ENCODE data around the gene TUBA4A.

The TUBA4A gene

DNA sequence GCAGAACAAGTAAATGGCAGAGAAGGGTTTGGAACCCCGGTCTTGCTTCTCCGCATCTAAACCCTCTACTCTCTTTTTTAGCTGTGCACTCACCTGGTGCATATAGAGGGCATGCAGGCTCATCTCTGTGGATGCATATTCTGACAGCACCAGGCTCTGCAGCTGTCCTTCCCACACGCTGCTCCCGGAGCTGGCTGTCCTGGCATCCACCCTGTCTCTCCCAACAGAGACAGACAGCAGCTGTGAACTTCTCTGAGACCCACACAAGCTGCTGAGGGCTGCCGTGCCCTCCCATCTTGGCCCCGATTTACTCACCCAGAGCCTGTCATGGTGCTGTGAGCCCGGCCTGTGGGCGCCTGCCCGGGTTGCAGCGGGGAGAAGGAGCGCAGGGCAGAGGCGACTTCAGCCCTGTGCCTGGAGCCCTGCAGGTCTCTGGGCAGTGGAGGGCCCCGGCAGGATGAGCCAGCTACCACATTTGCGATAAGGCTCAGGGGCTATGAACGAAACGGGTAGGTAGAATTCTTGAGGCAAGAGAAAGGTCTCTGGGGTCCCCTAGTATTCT, 31.7 kb downstream of the TUBA4A start:
- H3K27me3 ChIP-seq (ENCODE audit: control insufficient read depth, insufficient read depth, low read length) = no peaks in the 10 kb centered on the region
- H3K36me3 ChIP-seq (ENCODE audit: control insufficient read depth, insufficient read depth, low read length) = peaks cover 29% of the 10 kb centered on the region
- H3K9ac ChIP-seq (ENCODE audit: low read depth, low read length) = no peak overlapping the region
- no peak overlapping the region for H3K4me3 ChIP-seq (ENCODE audit: low read depth, low read length)
- peaks cover 3% of the 10 kb centered on the region for H3K4me1 ChIP-seq (ENCODE audit: control insufficient read depth, insufficient read depth, low read length)
- no peaks in the 10 kb centered on the region for H3K9me3 ChIP-seq (ENCODE audit: control insufficient read depth, insufficient read depth, low read length)

DNA sequence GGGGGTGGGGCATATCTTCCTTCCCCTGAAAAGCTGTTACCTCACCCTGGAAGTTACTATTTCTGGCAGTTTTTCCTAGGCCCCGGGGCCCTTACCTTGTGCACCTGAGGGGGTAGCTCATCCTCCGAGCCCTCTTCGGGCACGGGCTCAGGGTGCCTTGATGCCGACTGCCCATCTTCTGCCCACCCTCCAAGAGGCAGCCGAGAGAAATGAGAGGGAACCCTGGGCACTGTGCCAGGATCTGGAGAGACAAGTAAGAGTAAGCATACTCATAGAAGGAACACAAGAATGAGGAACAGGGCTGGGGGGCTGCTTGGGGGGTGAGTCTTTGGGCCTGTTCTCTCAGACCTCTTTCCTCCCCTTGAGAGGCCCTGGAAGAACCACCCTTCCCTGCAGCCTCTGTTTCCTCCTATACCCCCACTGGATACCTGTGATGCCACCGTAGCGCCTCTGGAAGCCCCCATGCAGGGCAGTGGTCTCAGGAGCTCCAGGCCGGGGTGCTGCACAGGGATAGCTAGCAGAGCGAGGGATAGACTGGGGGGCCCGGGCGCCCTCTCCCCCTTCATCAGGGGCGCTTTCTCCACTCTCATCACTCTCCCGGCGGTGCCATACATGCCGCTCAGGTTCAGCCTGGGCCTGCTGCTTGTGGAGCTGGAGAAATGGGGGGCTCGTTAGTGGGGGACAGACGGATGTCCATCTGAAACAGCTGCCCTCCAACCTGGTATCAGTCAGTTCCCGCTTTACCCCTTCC, 32.9 kb downstream of the TUBA4A start:
- Histone ChIP-seq H3K4me1 (ENCODE audit: control insufficient read depth, insufficient read depth, low read length) (peaks cover 5% of the 10 kb centered on the region), H3K4me3 (ENCODE audit: low read depth, low read length) (no peak overlapping the region), H3K9me3 (ENCODE audit: control insufficient read depth, insufficient read depth, low read length) (no peaks in the 10 kb centered on the region), H3K27me3 (ENCODE audit: control insufficient read depth, insufficient read depth, low read length) (no peaks in the 10 kb centered on the region), H3K9ac (ENCODE audit: low read depth, low read length) (no peak overlapping the region), H3K36me3 (ENCODE audit: control insufficient read depth, insufficient read depth, low read length) (peaks cover 29% of the 10 kb centered on the region)

GRCh38 chr2:219219784-219220532, 33.8 kb downstream of the TUBA4A start:
- Histone ChIP-seq H3K4me1 (ENCODE audit: control insufficient read depth, insufficient read depth, low read length) (peaks cover 5% of the 10 kb centered on the region), H3K9me3 (ENCODE audit: control insufficient read depth, insufficient read depth, low read length) (no peaks in the 10 kb centered on the region), H3K4me3 (ENCODE audit: low read depth, low read length) (no peak overlapping the region), H3K36me3 (ENCODE audit: control insufficient read depth, insufficient read depth, low read length) (peaks cover 21% of the 10 kb centered on the region), H3K27me3 (ENCODE audit: control insufficient read depth, insufficient read depth, low read length) (no peaks in the 10 kb centered on the region), H3K9ac (ENCODE audit: low read depth, low read length) (peak overlapping the region; percentile 47)

DNA sequence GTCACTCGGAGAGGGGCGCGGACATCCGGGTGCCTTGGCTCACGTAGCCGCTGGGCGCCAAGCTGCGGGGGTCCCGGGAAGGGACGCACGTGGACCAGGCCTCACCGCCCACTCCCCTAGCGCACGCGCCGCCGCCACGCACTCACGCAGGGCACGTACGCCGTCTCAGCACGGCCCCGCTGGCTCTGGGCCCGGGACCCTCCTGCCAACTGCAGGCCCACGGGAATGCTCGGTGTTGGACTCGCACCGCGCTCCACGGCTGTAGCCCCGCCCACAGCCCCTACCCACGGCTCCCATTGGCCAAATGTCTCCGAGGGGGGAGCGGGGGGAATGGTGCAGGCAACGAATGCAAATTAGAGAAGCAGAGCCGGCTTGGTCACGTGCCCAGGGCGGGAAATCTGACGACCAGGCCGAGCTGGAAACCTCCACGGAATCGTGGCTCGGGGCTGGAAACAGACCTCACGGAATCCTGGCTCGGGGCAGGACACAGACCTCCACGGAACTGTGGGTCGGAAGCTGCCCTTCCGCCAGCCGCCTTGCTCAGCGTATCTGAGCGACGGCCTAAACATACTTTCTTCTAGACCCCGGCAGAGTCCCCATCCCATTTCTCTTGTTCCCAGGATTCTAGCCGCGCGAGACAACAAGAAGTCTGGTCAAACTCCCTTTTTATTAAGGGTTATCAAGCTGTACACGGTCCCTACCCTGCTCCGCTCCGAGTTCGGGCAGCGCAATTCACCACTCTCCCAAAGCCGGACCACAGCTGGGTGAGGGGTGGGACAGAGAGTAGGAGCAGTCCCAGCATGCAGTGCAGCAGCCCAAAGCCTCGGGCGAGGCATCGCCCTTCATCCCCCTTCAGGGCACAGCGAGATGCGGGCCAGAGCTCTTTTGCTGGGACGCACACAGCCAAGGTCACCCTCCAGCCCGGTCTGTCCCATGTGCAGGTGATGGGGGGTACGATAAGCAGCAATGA, 34.7 kb downstream of the TUBA4A start, which contains the start of gene ABCB6:
ABCB6 (minus strand) TSS at position 227 of the 970 bp plus-strand sequence. CDS start 285 bp downstream, outside the sequence.
- Histone ChIP-seq H3K4me1 (ENCODE audit: control insufficient read depth, insufficient read depth, low read length) (peaks cover 5% of the 10 kb centered on the region), H3K9ac (ENCODE audit: low read depth, low read length) (peak within 1 kb of the TSS; percentile 47), H3K36me3 (ENCODE audit: control insufficient read depth, insufficient read depth, low read length) (peaks cover 16% of the 10 kb centered on the region)

DNA sequence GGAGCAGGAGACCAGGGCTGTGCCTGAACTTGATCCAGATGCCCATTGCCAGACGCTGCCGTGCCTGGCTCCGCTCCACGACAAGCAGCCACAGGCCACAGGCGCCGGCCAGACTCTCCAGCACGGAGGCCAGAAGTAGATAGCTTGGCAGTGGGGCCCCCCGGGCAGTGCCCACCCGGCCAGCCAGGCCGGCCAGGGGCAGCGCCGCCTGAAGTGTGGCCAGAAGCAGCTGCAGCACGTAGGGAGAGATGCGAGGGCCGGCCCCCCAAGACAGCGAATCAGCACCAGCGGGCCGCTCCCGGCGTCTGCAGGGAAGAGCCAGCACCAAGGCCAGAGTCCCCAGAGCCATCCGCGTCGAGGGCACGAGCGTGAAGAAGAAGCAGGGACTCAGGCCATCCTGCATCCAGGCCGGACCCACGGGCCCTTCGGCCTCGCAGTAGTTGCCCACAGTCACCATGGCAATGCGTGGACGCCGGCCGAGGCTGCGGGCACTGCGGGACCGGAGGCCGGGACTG, 35.4 kb downstream of the TUBA4A start:
- Histone ChIP-seq H3K9me3 (ENCODE audit: control insufficient read depth, insufficient read depth, low read length) (no peaks in the 10 kb centered on the region), H3K36me3 (ENCODE audit: control insufficient read depth, insufficient read depth, low read length) (peaks cover 9% of the 10 kb centered on the region), H3K9ac (ENCODE audit: low read depth, low read length) (no peak overlapping the region), H3K4me3 (ENCODE audit: low read depth, low read length) (peak overlapping the region; percentile 79), H3K4me1 (ENCODE audit: control insufficient read depth, insufficient read depth, low read length) (peaks cover 5% of the 10 kb centered on the region), H3K27me3 (ENCODE audit: control insufficient read depth, insufficient read depth, low read length) (no peaks in the 10 kb centered on the region)

More for the DNA sequence above, 34.7 kb downstream of the TUBA4A start, which contains the start of gene ABCB6:
- H3K4me3 ChIP-seq (ENCODE audit: low read depth, low read length) = peak within 1 kb of the TSS; percentile 79
- H3K9me3 ChIP-seq (ENCODE audit: control insufficient read depth, insufficient read depth, low read length) = no peaks in the 10 kb centered on the region
- H3K27me3 ChIP-seq (ENCODE audit: control insufficient read depth, insufficient read depth, low read length) = no peaks in the 10 kb centered on the region

GRCh38 chr2:219216535-219216915, 37.2 kb downstream of the TUBA4A start:
- no peak overlapping the region for H3K9ac ChIP-seq (ENCODE audit: low read depth, low read length)
- H3K36me3 ChIP-seq (ENCODE audit: control insufficient read depth, insufficient read depth, low read length) = peaks cover 11% of the 10 kb centered on the region
- H3K9me3 ChIP-seq (ENCODE audit: control insufficient read depth, insufficient read depth, low read length) = no peaks in the 10 kb centered on the region
- no peaks in the 10 kb centered on the region for H3K27me3 ChIP-seq (ENCODE audit: control insufficient read depth, insufficient read depth, low read length)
- peaks cover 5% of the 10 kb centered on the region for H3K4me1 ChIP-seq (ENCODE audit: control insufficient read depth, insufficient read depth, low read length)
- H3K4me3 ChIP-seq (ENCODE audit: low read depth, low read length) = peak overlapping the region; percentile 13

GRCh38 chr2:219215871-219216534, 37.7 kb downstream of the TUBA4A start:
- H3K9me3 ChIP-seq (ENCODE audit: control insufficient read depth, insufficient read depth, low read length) = no peaks in the 10 kb centered on the region
- H3K4me3 ChIP-seq (ENCODE audit: low read depth, low read length) = peak overlapping the region; percentile 13
- no peaks in the 10 kb centered on the region for H3K27me3 ChIP-seq (ENCODE audit: control insufficient read depth, insufficient read depth, low read length)
- H3K4me1 ChIP-seq (ENCODE audit: control insufficient read depth, insufficient read depth, low read length) = peaks cover 5% of the 10 kb centered on the region
- H3K9ac ChIP-seq (ENCODE audit: low read depth, low read length) = no peak overlapping the region
- H3K36me3 ChIP-seq (ENCODE audit: control insufficient read depth, insufficient read depth, low read length) = peaks cover 11% of the 10 kb centered on the region

DNA sequence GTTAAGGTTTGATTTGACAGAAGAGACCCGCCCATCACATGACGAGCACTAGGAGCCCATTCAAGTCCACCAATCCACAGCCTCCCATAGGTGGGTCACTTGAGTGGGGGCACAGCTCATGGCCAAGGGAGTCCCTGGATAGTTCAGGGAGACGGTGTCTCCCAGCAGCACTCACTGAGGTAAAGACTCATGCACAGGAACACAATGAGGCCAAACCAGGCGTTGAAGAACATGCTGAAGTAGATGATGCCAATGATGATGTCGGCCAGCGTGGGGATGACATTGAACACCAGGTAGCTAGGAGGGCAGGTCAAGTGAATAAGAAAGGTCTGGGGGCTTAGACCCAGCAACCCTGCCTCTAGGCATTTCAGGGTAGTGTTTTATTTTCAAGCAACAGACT, 38.9 kb downstream of the TUBA4A start:
- H3K4me1 ChIP-seq (ENCODE audit: control insufficient read depth, insufficient read depth, low read length) = peaks cover 5% of the 10 kb centered on the region
- no peaks in the 10 kb centered on the region for H3K27me3 ChIP-seq (ENCODE audit: control insufficient read depth, insufficient read depth, low read length)
- peaks cover 20% of the 10 kb centered on the region for H3K36me3 ChIP-seq (ENCODE audit: control insufficient read depth, insufficient read depth, low read length)
- H3K4me3 ChIP-seq (ENCODE audit: low read depth, low read length) = no peak overlapping the region
- H3K9me3 ChIP-seq (ENCODE audit: control insufficient read depth, insufficient read depth, low read length) = no peaks in the 10 kb centered on the region
- H3K9ac ChIP-seq (ENCODE audit: low read depth, low read length) = no peak overlapping the region

DNA sequence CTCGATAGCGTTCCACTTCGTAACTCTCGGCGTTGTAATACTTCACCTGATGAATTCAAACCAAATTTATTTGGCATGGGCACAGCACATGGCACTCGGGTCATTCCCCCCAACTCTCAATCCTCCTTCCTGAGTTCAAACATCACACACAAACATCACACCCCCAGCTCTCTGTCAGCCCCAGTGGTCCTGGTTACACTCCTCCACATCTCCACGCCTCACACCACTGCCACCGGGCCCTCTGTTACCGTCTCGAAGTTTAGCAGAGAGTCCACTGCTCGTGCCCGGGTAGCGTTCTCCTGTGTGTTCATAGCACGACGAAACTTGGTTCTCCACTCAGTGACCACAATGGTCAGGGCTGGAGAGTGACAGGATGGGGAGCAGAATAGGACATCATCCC, 39.6 kb downstream of the TUBA4A start:
- Histone ChIP-seq H3K4me3 (ENCODE audit: low read depth, low read length) (no peak overlapping the region), H3K9ac (ENCODE audit: low read depth, low read length) (no peak overlapping the region), H3K36me3 (ENCODE audit: control insufficient read depth, insufficient read depth, low read length) (peaks cover 23% of the 10 kb centered on the region), H3K27me3 (ENCODE audit: control insufficient read depth, insufficient read depth, low read length) (no peaks in the 10 kb centered on the region), H3K4me1 (ENCODE audit: control insufficient read depth, insufficient read depth, low read length) (peaks cover 3% of the 10 kb centered on the region), H3K9me3 (ENCODE audit: control insufficient read depth, insufficient read depth, low read length) (no peaks in the 10 kb centered on the region)

GRCh38 chr2:219213486-219214071, 40.1 kb downstream of the TUBA4A start:
- Histone ChIP-seq H3K36me3 (ENCODE audit: control insufficient read depth, insufficient read depth, low read length) (peaks cover 29% of the 10 kb centered on the region), H3K4me3 (ENCODE audit: low read depth, low read length) (no peak overlapping the region), H3K4me1 (ENCODE audit: control insufficient read depth, insufficient read depth, low read length) (peaks cover 2% of the 10 kb centered on the region), H3K27me3 (ENCODE audit: control insufficient read depth, insufficient read depth, low read length) (no peaks in the 10 kb centered on the region), H3K9ac (ENCODE audit: low read depth, low read length) (no peak overlapping the region), H3K9me3 (ENCODE audit: control insufficient read depth, insufficient read depth, low read length) (no peaks in the 10 kb centered on the region)
